ENCODE data around the gene DDAH1. TPM values are rescaled to one million over a fixed set of nuclear protein-coding genes. Genes with fewer than 3 reads are reported as not detected.

The DDAH1 gene
- total RNA-seq, 1 experiment from 2014 or later: 36.3 TPM

DNA sequence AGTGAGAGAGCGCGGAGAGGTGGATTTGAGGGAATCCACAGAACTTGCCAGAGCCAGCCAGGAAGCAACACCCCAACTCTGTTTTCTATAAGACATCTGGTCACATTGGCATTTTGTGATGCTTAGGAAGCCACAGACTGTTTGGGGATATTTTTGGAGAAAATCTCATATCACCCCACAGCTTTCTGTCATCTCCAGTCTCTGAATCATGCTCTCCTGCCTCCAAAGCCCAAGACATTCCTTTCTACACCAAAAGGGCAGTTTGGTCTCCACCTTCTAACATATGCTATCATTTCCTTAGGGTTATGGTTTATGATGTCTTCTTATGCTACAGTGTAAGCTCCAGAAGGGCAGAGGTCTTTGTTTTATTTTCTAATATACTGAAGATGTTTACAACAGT lies 174.1 kb downstream of the DDAH1 start:
- no peaks in the 10 kb centered on the region for H3K9me3 Mint-ChIP-seq
- Histone ChIP-seq H2AK5ac (ENCODE audit: insufficient read length, low read length) (no peak overlapping the region), H3K4me1 (ENCODE audit: insufficient read depth, low read length) (no peaks in the 10 kb centered on the region), H2BK5ac (ENCODE audit: insufficient read length, low read length) (no peak overlapping the region), H4K8ac (replicated peaks; ENCODE audit: insufficient read length, low read depth, low read length) (no peak overlapping the region), H2BK12ac (ENCODE audit: insufficient read length, low read depth, low read length) (no peak overlapping the region), H3K9me3 (ENCODE audit: control insufficient read depth, low read depth, low read length) (no peaks in the 10 kb centered on the region), H3K79me2 (ENCODE audit: insufficient read depth, low read length) (no peaks in the 10 kb centered on the region), H3K4me2 (ENCODE audit: insufficient read depth, insufficient read length, low read length) (no peak overlapping the region), H2BK20ac (ENCODE audit: low read depth, low read length, poor library complexity, severe bottlenecking) (no peak overlapping the region), H4K20me1 (ENCODE audit: control insufficient read depth, insufficient read depth, insufficient read length) (no peaks in the 10 kb centered on the region), H3K23ac (ENCODE audit: insufficient read length, low read depth, low read length) (no peak overlapping the region), H2BK15ac (ENCODE audit: low read depth, low read length) (no peak overlapping the region), H3T11ph (ENCODE audit: low read length) (no peak overlapping the region), H2BK120ac (ENCODE audit: low read depth, low read length, poor library complexity, severe bottlenecking) (no peak overlapping the region), H3K23me2 (ENCODE audit: insufficient read length, low read depth, low read length, poor library complexity, severe bottlenecking) (no peaks in the 10 kb centered on the region), H3K79me1 (ENCODE audit: insufficient read depth, low read depth, low read length, poor library complexity, severe bottlenecking) (no peaks in the 10 kb centered on the region), H3K9ac (ENCODE audit: extremely low read depth, insufficient read length, low read length) (no peak overlapping the region), H4K5ac (ENCODE audit: insufficient read length, low read depth, low read length) (no peak overlapping the region), H4K91ac (ENCODE audit: insufficient read length, low read depth, low read length) (no peak overlapping the region), H3K27me3 (ENCODE audit: insufficient read depth, low read length) (no peaks in the 10 kb centered on the region), H2AFZ (ENCODE audit: low read length) (no peak overlapping the region), H3K4ac (ENCODE audit: low read depth, low read length) (no peak overlapping the region), H3K27ac (ENCODE audit: insufficient read length, low read depth, low read length) (no peak overlapping the region), H3K18ac (ENCODE audit: insufficient read length, low read depth, low read length) (no peak overlapping the region), H3K56ac (ENCODE audit: insufficient read length, low read depth, low read length) (no peak overlapping the region), H3K14ac (ENCODE audit: insufficient read depth, low read length) (no peak overlapping the region)
- no peak overlapping the region for H3K4me3 Mint-ChIP-seq
- H3K36me3 Mint-ChIP-seq (ENCODE audit: insufficient read depth in 1 of 3, low read depth in 3 of 3): no peaks in the 10 kb centered on the region
- TF ChIP-seq, protein P1, sequence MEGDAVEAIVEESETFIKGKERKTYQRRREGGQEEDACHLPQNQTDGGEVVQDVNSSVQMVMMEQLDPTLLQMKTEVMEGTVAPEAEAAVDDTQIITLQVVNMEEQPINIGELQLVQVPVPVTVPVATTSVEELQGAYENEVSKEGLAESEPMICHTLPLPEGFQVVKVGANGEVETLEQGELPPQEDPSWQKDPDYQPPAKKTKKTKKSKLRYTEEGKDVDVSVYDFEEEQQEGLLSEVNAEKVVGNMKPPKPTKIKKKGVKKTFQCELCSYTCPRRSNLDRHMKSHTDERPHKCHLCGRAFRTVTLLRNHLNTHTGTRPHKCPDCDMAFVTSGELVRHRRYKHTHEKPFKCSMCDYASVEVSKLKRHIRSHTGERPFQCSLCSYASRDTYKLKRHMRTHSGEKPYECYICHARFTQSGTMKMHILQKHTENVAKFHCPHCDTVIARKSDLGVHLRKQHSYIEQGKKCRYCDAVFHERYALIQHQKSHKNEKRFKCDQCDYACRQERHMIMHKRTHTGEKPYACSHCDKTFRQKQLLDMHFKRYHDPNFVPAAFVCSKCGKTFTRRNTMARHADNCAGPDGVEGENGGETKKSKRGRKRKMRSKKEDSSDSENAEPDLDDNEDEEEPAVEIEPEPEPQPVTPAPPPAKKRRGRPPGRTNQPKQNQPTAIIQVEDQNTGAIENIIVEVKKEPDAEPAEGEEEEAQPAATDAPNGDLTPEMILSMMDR (conservative IDR thresholded peaks at IDR 0.05): no peak
- no peak overlapping the region for H3K27ac Mint-ChIP-seq
- no CpG with 5 or more reads among the region's 2 CpGs for WGBS (ENCODE audit: extremely low coverage, insufficient read length, low lambda C conversion rate)
- H3K4me1 Mint-ChIP-seq: no peaks in the 10 kb centered on the region
- H3K27me3 Mint-ChIP-seq (ENCODE audit: low read depth): no peaks in the 10 kb centered on the region
- no peak for DNase-seq

All from H9 (cell line).